PFSK-1 (cell line): ENCODE measurements around the gene ZNF331.

Experiments used
- FOXP2 ChIP-seq: optimal IDR thresholded peaks from 2 replicates; pipeline ENCODE3; 2011; ENCODE audit warnings: borderline replicate concordance, control low read depth, inconsistent platforms; ENCODE audit not compliant: insufficient read depth; ENCODE audit errors: extremely low read length, extremely low read depth
- POLR2AphosphoS5 ChIP-seq: IDR thresholded peaks from 2 replicates; pipeline ENCODE4 v1.6.1; 2012; ENCODE audit warnings: low read depth, mild to moderate bottlenecking, control low read depth, low read length, moderate library complexity
- REST ChIP-seq, 2 experiments: IDR thresholded peaks; 2 replicates each; pipeline versions ENCODE4 v1.6.1 to v1.8.0; 2011 to 2012; ENCODE audit warnings: low read depth in 2 of 2, low read length in 2 of 2, control low read depth in 1 of 2, inconsistent platforms in 1 of 2, mild to moderate bottlenecking in 1 of 2, moderate library complexity in 1 of 2; ENCODE audit not compliant: insufficient read depth in 1 of 2
- SIN3A ChIP-seq: IDR thresholded peaks from 2 replicates; pipeline ENCODE4 v1.6.1; 2012; ENCODE audit warnings: mild to moderate bottlenecking, low read length, moderate library complexity, borderline replicate concordance; ENCODE audit not compliant: insufficient read depth
- TAF1 ChIP-seq: IDR thresholded peaks from 2 replicates; pipeline ENCODE4 v1.6.1; 2012; ENCODE audit warnings: low read length, control low read depth, borderline replicate concordance; ENCODE audit not compliant: insufficient read depth

ZNF331 gene

GRCh38 chr19:53518121-53518520 is 19.8 kb upstream of the ZNF331 start:
- no peak for TF ChIP-seq SIN3A
- no peak for TF ChIP-seq TAF1
- no peak for TF ChIP-seq POLR2AphosphoS5
- TF ChIP-seq REST (IDR thresholded peaks at IDR 0.05; ENCODE audit: insufficient read depth in 1 of 2, low read depth in 2 of 2, low read length in 2 of 2): no peak
- no peak for TF ChIP-seq FOXP2

- TF ChIP-seq FOXP2: no peak
- no peak for TF ChIP-seq TAF1
- no peak for TF ChIP-seq SIN3A
- no peak for TF ChIP-seq POLR2AphosphoS5
- TF ChIP-seq REST (IDR thresholded peaks at IDR 0.05; ENCODE audit: insufficient read depth in 1 of 2, low read depth in 2 of 2, low read length in 2 of 2): no peak
Measured at GRCh38 chr19:53518716-53519115, 19.2 kb upstream of the ZNF331 start.

DNA sequence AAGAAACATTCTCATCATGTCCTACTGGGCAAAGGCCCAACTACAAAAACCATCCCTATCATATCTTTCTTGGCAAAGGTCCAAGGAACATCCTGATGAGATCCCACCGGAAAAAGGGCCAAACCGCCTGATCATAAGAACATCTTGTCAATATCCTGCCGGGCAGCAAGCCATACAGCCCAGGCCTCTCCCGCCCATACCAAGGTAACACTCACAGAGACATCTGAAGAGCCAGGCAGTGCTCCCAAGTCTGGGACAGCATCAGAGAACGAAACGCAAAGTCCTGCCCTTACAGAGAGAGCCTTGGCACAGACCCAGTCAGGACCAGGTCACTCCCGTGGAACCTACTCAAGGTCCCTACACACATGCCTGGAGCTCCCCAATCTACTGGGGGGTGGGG is 18.5 kb upstream of the ZNF331 start:
- TF ChIP-seq POLR2AphosphoS5: no peak
- no peak for TF ChIP-seq FOXP2
- TF ChIP-seq REST (IDR thresholded peaks at IDR 0.05; ENCODE audit: insufficient read depth in 1 of 2, low read depth in 2 of 2, low read length in 2 of 2): no peak
- TF ChIP-seq SIN3A: no peak
- TF ChIP-seq TAF1: no peak

DNA sequence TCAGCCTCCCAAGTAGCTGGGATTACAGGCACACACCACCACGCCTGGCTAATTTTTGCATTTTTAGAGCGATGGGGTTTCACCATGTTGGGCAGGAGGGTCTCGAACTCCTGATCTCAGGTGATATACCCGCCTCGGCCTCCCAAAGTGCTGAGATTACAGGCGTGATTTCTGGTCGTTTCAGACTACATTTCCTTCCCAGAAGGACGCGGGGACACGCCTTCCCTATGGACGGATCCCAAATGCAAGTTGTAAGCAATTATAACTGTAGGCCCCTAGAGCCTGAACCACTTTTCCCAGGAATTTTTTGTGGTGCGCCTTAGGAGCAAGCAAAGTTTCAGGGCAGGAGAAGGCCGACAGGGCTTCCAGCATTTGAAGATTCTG is 17.8 kb upstream of the ZNF331 start:
- no peak for TF ChIP-seq REST (IDR thresholded peaks at IDR 0.05; ENCODE audit: insufficient read depth in 1 of 2, low read depth in 2 of 2, low read length in 2 of 2)
- TF ChIP-seq SIN3A: no peak
- no peak for TF ChIP-seq FOXP2
- TF ChIP-seq TAF1: no peak
- TF ChIP-seq POLR2AphosphoS5: no peak
